NCI-H748 treated with DMSO at 0.1 percent for 48 hours (cell line): Measurements from ENCODE around the gene CLDN5.

ENCODE experiments used
- DNase-seq: peaks from one replicate; lab custom pipeline; 2025; lab: John Stamatoyannopoulos, UW

CLDN5 gene

DNA sequence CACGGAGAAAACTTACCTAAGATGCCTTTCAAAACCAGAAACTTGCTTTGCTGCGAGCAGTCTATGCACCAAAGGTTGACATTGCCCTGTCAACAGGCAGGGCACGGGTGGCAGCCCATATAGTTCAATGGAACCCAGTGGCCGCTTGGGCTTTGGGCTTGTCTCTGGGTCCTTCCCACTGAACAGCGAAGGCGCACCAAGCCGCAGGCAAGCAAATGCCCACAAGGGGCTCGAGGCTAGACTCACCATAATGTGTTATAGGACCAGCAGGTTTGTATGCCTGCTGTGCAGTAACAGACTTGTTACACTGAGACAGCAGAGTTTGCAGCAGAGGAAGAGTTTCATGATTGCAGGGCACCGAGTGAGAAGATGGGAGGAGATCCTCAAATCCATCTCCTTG is 20.3 kb downstream of the CLDN5 start:
- DNase-seq: no peak

DNA sequence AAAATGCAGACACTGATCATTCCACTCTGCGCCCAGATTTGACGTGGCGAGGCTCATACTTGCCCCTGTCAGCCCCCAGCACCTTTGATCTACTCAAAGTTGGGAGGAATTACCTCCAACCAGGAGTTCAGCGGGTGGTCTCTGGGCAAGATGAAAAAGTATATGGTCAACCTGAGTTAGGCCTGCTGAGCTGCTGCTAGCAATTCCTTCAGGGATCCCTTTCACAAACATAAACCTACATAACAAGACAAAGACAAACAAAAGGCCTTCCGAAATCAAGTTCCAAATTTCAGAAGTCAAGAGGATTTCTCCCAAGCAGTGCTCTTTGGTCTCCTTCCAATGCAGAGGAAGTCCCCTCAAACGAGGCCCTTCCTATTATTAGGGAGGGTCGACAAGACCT is 20.8 kb downstream of the CLDN5 start:
- DNase-seq: no peak

DNA sequence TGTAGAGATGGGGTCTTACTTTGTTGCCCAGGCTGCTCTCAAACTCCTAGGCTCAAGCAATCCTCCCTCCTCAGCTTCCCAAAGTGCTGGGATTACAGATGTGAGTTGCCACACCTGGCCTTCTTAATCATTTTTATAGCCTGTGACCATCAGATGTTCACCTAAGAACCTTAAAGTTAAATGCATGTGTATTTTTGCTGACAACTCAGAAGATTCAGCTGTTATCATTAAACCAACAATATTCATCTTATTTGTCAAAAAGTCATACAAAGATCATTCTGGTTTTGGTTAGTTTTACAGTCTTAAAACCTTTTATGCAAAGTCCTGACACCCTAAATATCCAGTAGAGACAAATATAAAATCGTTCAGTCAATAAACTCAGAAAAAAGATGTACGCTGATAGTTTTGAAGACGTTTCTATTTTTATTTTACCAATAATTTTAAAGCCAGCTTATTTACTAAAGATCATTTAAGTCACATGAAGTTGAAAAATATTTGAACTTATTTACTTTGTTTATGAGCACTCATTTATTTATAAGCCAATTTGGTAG is 22.2 kb downstream of the CLDN5 start:
- no peak for DNase-seq

DNA sequence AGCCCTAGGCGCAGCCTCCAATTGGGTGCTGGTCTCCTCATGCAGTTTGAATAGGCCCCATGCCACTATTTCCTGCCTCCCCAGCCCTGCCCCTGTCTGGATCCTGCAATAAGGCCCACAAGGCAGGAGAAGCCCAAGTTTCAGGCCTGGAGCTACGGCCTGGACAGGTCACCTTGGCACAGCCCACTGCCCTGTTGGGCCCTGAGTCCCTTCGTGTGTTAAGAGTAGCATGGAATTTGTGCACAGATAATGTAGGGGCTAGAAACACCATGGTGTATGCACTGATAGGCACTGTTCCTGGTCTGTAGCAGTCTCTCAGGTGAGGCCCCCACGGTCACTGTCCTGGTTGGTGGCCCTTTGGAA is 24.3 kb downstream of the CLDN5 start:
- DNase-seq: no peak

DNA sequence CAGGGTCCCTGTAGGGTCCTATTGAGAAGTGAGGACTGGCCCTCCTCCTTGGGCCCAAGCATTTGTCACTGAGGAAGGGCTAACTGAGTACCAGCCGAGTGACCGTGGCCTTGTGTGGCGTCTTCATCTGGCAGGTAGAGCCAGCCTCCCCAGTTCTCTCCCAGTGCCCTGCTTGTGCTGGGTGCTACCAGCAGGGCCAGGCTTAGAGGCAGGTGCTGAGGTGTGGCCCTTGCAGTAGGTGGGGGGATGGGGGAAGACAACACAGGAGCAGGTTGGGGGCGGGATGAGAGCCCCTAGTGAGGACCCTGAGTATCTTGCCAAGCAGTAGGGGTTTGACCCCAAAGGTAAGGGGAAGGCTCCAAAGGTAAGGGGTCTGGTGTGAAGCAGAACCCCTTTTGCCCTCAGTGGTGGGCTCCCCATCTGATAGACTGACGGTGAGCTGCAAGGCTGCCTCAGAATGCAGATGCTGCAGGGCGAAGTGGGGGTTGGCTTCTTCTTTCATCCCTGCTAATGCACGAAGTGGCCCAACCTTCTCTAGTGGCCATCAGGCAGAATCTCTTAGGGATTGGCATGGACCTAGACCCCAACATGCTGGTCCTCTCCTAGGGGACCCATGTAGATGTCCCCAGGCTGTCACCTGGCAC is 24.9 kb downstream of the CLDN5 start:
- no peak for DNase-seq

DNA sequence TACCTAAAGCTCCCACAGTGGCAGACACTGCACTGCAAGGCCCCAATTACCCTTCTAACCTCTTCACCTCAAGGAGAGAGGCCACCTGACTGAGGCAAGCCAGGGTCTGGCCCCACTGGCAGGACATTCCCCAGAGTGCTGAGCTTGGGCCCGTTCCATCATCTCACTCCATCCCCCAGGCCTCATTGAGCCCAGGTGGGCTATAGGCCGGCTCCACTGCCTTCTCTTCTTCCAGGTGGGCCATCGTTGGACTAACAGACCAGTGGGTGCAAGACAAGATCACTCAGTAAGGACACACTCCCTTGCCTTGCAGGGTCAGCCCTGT is 25.4 kb downstream of the CLDN5 start:
- DNase-seq: no peak

DNA sequence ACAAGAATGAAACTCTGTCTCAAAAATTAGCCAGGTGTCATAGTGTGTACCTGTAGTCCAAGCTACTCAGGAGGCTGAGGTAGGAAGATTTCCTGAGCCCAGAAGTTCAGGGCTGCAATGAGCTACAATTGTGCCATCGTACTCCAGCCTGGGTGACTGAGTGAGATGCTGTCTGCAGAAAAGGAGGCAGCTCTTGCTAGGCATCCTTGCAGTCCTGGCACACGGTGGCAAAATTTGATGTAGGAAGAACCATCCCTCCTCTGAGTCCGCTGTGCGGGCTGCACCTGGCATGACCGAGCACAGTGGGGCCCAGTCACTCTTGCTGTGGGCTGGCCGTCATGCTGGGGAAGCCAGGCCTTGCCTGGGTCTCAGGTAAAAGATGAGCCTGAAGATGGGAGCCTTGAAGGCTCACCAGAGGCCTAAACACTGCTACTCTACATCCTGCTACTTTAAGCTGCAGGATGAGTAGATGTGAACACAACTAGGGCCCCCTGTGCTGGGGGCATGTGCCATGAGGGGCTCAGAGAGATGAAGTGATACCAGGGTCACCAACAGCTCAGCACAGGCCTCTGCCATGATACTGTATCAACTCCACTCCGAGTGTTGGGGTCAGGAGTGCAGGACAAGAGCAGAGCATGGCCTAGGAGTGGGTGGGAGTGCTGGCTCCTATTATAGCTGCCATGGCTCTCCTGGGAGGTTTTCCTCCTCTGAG is 25.9 kb downstream of the CLDN5 start:
- DNase-seq: no peak

DNA sequence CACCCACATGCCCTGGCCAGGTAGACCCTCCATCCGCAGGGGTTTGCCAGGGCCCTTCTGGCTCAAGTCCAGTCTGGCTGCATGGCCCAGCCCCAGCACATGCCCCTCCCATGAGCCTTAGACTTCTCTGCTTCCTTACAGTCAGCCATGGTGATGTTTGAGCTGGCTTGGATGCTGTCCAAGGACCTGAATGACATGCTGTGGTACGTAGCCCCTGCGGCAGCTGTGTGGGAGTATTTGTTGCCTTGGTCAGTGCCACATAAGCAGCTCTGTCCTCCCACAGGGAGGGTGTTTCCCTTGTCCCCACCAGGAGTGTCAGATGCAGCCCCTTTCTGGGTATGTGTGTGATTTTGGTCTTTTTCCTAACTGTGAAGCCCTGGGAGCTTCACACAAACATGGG is 27.0 kb downstream of the CLDN5 start:
- no peak for DNase-seq

DNA sequence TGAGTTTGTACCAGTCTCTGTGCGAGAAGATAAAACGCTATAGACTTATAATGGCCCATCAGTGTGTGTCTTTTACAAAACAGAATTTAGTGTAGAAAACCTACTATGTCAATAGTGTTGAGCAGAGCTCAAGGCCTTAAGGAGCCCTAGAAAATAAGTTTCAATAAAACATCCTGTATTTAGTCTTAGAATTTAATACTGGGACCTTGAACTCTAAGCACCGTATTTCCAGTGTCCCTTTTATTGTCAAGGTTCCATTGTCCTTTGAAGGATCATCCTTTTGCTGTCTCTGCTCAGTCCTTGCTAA is 27.9 kb downstream of the CLDN5 start:
- DNase-seq: no peak

DNA sequence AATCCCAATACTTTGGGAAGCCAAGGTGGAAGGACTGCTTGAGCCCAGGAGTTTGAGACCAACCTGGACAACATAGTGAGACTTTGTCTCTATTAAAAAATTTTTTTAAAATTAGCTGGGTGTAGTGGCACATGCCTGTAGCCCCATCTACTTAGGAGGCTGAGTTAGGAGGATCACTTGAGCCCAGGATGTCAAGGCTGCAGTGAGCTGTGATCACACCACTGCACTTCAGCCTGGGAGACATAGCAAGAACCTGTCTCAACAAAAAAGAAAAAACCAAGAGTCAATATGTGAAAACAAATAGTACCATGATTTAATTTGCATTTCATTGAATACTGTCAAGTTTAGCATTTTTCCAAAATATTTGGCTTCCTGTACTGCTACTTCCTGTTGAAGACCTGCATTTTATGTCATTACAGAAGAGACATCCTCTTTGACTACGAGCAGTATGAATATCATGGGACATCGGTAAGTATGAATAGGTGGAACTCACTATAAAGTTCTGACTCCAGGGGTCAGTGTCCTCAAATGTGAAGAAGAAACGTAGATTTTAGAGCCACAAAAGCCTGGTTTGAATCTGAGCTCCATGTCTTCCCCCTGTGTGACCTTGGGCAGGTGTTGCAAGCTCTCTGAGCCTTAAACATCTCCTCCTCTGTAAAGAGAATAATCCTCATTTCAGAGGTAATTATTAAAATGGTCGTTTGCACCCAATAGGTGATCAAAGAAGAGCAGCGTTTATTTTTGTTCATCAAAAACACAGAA is 28.5 kb downstream of the CLDN5 start:
- DNase-seq: no peak

DNA sequence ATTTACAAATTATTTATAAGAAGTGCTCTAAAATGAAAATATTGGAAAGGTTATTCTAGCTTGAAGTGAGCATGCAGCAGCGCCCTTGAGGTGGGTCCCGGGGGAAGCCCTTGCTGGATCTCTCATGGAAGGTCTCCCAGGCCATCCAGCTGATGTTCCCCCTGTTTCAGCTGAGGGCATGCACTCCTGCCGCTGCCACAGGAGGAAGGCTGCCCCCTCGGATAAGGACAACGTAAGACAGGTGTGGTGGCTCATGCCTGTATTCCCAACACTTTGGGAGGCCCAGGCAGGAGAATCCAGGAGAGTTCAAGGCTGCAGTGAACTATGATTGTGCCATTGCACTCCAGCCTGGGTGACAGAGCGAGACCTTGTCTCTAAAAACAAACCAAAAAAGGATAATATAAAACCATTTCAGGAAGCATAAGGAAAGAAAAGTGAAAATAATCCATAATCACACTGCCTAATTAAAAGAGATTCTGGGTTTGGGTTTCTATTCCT is 29.5 kb downstream of the CLDN5 start:
- no peak for DNase-seq

DNA sequence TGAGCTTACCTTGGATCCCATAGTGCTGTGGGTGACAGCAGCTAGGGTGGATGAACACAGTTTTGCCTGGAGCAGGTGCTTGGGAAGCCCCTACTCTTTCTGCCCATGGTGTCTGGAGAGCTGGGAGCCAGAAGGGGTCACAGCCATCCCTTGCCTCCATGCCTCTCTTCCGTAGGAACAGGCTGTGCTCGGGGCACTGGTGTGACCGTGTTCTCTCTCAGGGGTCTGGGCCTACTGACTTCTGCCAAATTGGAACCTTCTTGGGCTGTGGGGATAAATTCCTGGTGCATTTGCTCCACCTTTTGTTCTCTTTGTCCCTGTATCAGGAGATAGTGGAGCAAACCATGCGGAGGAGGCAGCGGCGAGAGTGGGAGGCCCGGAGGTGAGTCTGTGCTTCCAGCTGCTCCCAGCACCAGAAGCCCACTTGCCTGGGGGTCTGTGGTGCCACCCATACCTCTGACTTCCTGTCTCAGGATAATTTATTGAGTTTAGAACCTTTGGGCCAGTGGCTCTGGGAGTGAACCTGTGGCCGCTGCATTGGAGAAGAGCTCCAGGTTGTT is 30.1 kb downstream of the CLDN5 start:
- DNase-seq: no peak

DNA sequence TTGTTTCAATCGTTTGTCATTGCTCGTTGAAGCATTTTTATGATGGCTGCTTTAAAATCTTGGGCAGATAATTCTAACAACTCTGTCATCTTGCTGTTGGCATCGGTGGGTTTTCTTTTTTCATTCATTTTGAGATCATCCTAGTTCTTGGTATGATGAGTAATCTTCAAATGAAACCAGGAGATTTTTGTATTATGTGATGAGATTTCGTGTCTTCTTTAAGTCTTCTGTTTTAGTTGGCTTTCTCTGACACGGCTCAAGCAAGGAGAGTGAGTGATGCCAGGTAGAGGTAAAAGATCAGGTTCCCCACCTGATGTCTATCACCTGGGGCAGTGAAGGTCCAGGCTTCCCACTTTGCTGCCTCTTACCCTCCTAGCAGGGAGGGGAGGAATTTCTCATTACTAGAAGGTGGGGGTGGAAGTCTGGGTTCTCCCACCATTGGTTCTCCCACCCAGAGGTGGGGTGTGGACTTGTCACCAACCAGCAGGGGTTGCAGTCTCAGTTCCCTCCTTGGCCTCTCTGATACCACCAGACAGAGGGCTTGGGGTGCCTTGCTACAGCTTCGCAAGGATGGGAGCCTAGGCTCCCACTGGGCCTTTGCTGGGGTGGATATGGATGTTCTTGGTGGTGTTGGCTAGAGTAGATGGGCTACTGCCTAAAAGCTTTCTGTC is 31.6 kb downstream of the CLDN5 start:
- no peak for DNase-seq

DNA sequence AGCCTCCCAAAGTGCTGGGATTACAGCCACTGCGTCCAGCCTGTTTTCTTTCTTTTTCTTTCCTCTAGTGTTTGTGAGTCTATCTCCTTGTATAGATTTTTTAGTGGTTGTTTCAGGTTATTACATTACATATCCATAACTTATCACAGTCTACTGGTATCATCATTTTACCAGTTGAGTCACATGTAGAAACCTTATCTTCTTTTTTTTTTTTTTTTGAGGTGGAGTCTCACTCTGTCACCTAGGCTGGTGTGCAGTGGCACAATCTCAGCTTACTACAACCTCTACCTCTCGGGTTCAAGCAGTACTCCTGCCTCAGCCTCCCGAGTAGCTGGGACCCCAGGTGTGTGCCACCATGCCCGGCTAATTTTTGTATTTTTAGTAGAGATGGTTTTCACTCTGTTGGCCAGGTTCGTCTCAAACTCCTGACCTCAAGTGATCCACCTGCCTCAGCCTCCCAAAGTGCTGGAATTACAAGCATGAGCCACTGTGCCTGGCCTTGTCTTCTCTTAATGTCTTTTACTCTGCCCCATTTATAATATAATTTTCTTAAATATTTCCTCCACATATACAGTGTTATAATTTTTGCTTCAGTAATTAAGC is 33.5 kb downstream of the CLDN5 start:
- no peak for DNase-seq

DNA sequence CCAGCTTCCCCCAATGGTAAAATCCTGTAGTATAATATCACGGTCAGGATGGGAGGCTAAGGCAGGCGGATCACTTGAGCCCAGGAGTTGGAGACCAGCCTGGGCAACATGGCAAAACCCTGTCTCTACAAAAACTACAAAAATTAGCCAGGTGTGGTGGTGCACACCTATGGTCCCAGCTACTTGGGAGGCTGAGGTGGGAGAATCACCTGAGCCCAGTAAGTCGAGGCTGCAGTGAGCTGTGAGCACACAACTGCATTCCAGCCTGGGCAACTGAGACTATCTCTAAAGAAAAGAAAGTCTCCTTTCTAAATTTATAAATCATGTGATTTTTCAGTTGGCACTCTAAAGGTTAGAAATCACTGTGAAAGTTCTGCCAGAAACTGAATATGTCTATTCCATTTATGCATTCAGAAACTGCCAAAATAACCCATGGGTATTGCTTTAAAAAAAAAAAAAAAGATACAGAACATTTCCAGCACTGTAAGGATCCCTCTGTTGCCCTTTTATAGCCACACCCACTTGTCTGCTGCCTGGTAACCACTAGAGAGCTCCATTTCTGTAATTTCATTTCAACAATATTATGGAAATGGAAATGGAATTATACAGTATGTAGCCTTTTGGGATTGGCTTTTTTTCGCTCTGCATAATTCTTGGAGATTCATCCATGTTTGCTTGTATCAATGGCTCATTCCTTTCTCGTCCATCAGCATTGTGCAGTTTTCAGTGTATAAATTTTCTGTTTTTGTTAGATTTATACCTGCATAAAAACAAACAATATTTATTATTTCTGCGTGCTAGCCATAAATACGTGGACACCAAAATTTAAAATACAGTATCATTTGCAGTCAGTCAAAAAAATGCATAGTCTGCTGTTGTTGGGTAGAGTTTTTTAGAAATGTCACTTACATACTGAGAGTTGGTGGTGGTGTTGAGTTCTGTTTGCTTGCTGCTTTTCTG is 35.0 kb downstream of the CLDN5 start:
- DNase-seq: no peak

DNA sequence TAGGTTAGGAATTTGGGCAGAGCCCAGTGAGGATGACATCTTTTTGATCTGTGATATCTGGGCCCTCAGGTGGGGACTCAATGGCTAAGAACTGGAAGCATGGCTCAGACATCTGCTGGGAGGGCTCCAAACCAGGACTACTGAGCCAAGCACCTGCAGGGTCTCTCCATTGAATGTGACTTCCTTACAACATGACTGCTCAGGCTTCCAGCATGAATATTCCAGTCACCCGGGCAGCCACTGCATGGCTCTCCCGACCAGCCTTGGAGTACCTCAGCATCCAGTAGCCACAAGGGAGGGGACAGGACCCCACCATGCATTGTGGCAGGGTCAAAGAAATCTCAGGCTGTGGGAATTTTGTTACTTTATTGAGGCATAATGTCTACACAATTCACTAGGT is 35.9 kb downstream of the CLDN5 start:
- no peak for DNase-seq

DNA sequence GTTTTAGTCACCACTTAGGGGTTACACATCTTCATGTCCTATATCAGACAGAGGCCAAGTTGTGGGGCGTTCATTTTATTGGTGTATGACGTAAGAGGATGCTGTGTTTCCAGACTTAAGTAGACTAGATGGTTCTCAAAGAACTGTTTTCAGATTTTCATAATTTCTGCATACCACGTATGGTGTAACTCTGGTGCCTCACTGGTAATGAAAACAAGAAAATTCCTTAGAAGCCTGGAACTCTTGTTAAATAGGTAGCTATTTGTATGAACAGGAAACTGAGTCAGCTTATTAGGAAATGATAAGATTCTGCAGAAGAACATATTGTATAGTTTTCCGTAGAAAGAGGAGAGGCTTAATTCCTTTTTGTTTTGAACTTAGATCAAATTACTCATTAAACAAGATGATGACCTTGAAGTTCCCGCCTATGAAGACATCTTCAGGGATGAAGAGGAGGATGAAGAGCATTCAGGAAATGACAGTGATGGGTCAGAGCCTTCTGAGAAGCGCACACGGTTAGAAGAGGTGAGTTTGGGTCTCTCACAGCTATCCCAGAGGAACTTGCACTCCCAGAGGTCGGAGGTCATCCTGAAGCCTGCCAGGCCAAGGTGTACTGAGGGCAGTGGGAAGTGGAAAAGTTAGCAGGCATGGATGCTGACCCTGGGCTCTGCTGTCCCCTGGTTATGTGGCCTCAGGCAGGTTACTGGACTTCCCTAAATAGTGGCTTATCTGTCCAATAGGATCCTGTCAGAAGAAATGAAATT is 40.5 kb downstream of the CLDN5 start:
- DNase-seq: no peak

DNA sequence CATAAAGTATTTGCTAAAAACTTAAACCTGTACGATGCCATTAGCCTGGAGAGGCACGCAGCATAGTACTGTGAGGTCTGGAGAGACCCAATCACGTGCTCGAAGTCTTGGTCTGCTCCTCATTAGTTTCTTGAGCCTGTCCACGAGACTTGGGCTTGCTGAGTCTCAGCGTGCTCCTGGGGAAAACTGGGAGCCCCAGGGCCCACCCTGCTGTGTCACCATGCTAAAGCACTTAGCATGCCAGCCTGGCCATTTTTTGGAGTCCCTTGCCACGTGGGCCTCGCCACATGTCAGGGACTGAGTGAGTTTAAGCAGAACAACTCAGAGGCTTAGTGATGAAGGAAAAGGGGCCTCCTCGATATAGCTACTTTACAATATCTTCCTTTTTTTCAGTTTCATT is 41.9 kb downstream of the CLDN5 start:
- no peak for DNase-seq

DNA sequence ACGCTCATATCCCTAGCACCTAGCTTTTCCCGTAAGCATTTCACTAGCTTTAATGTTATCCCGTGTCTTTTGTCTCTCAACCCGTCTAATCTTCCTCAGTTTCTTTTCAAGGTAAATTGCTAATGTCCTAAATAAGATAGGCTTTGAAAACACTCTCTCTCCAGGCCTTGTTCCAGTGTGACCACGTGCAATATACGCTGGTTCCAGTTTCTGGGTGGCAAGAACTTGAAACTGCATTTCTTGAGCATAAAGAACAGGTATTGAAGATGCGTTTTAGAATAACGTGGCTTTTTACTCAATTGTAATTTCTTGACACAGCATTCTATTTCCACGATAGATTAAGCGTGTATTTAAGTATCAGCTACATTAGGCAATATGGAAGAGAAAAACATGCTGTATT is 43.4 kb downstream of the CLDN5 start:
- DNase-seq: no peak

DNA sequence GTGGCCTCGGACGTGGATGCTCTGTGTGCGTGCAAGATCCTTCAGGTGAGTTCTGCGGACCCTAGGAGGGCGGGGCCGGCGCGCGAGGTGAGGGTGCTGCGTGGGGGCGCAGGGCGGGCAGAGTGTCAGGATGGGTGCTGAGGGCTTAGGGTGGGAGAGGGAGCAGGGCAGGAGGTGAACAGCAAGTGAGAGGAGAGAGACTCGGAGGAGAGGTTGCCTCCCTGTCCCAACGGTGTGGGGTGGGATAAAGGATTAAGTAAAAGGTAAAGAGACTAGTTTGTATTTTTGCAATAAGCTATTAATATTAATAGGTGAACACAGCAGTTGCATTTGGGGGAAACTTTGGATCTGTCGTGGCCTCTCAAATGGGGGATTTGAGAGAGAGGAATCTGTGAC is 44.0 kb downstream of the CLDN5 start:
- DNase-seq: no peak
